ENCODE results near the gene ANKRD36.
"Not testable (repeated sequence)": the region's sequence is repeated elsewhere in the genome, so short reads cannot be mapped to it uniquely, and the experiment has no call there.

The ANKRD36 gene

GRCh38 chr2:97113882-97114255 lies 916 bp downstream of the ANKRD36 start:
- not testable (repeated sequence) for DNase-seq (ENCODE audit: low spot score)

- DNase-seq (ENCODE audit: low spot score) = not testable (repeated sequence)
These were observed 16.1 kb downstream of the ANKRD36 start for GRCh38 chr2:97129090-97129489.

GRCh38 chr2:97144016-97144415 lies 31.1 kb downstream of the ANKRD36 start:
- DNase-seq (ENCODE audit: low spot score) = not testable (repeated sequence)

GRCh38 chr2:97166548-97166947 lies 53.6 kb downstream of the ANKRD36 start:
- DNase-seq (ENCODE audit: low spot score) = not testable (repeated sequence)

GRCh38 chr2:97167938-97168337 lies 55.0 kb downstream of the ANKRD36 start:
- not testable (repeated sequence) for DNase-seq (ENCODE audit: low spot score)

GRCh38 chr2:97168583-97168982 lies 55.6 kb downstream of the ANKRD36 start:
- not testable (repeated sequence) for DNase-seq (ENCODE audit: low spot score)

- not testable (repeated sequence) for DNase-seq (ENCODE audit: low spot score)
These were observed 67.4 kb downstream of the ANKRD36 start for GRCh38 chr2:97180391-97180790.

- DNase-seq (ENCODE audit: low spot score) = not testable (repeated sequence)
These were observed 82.4 kb downstream of the ANKRD36 start for GRCh38 chr2:97195349-97195748.

GRCh38 chr2:97197251-97197650 lies 84.3 kb downstream of the ANKRD36 start:
- not testable (repeated sequence) for DNase-seq (ENCODE audit: low spot score)

- not testable (repeated sequence) for DNase-seq (ENCODE audit: low spot score)
These were observed 87.9 kb downstream of the ANKRD36 start for GRCh38 chr2:97200887-97201286.

GRCh38 chr2:97202643-97203250 lies 89.8 kb downstream of the ANKRD36 start:
- DNase-seq (ENCODE audit: low spot score) = not testable (repeated sequence)

GRCh38 chr2:97210325-97210724 lies 97.4 kb downstream of the ANKRD36 start:
- DNase-seq (ENCODE audit: low spot score) = no peak

GRCh38 chr2:97215025-97215424 lies 102.1 kb downstream of the ANKRD36 start:
- DNase-seq (ENCODE audit: low spot score) = not testable (repeated sequence)

GRCh38 chr2:97230848-97231585 lies 118.1 kb downstream of the ANKRD36 start:
- DNase-seq (ENCODE audit: low spot score) = not testable (repeated sequence)

GRCh38 chr2:97232981-97233380 lies 120.0 kb downstream of the ANKRD36 start:
- not testable (repeated sequence) for DNase-seq (ENCODE audit: low spot score)

GRCh38 chr2:97233660-97234295 lies 120.8 kb downstream of the ANKRD36 start:
- not testable (repeated sequence) for DNase-seq (ENCODE audit: low spot score)

- not testable (repeated sequence) for DNase-seq (ENCODE audit: low spot score)
These were observed 148.2 kb downstream of the ANKRD36 start for GRCh38 chr2:97261192-97261591.

GRCh38 chr2:97266449-97266848 lies 153.5 kb downstream of the ANKRD36 start:
- DNase-seq (ENCODE audit: low spot score) = not testable (repeated sequence)

- no peak for DNase-seq (ENCODE audit: low spot score)
These were observed 154.6 kb downstream of the ANKRD36 start for GRCh38 chr2:97267411-97268074.

GRCh38 chr2:97268075-97268591 lies 155.2 kb downstream of the ANKRD36 start:
- DNase-seq (ENCODE audit: low spot score) = not testable (repeated sequence)

- DNase-seq (ENCODE audit: low spot score) = not testable (repeated sequence)
These were observed 163.4 kb downstream of the ANKRD36 start for GRCh38 chr2:97276232-97276798.

- DNase-seq (ENCODE audit: low spot score) = not testable (repeated sequence)
These were observed 172.2 kb downstream of the ANKRD36 start for GRCh38 chr2:97285187-97285586.

Data from hematopoietic multipotent progenitor cell treated with erythropoietin and hydrocortisone succinate and interleukin-3 and kit ligand, for 17 days (in vitro differentiated cells).